ENCODE results near the gene CELF4.

CELF4 gene

GRCh38 chr18:37565101-37565976, at the start of gene CELF4:
CELF4 (minus strand) TSS chr18:37565798.
- no peak for DNase-seq (ENCODE audit: extremely low read depth in 1 of 2, low read depth in 1 of 2)

GRCh38 chr18:37613253-37613565, 47.6 kb upstream of the CELF4 start:
- no peak for DNase-seq (ENCODE audit: extremely low read depth in 1 of 2, low read depth in 1 of 2)

DNA sequence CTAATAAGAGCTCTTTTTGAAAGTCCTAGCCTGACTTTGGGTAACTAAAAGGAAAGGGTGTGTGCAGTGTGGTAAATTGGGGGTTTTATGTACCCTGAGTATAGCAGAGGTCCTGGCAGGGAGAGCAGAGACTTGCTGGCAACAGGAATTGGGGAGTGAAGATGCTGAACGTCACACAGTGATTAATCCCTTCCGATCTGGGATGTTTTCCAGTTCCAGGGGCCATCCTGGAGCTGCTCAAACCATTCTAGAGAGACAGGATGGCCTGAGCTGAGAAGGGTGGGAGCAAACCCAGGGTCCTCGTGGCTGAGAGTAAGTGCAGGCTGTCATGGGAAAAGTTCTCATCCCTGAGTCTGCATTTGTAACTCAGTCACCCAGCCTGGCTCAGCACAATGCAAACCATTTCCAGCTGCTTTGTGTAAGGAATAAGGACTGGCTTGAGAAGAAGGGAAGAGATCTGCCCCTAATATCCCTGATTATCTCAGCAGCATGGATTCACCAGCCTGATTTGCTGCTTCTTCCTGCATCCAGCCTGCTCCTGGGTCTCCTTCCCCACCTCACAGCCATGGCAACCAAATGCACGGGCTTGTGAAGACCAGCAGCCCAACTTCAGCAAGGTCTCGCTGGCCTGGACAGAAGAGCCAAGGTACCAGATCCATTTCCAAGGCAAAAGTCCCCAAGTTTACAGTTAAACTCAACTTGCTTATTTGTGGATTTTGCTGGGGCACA, 47.1 kb upstream of the CELF4 start:
- no peak for DNase-seq (ENCODE audit: extremely low read depth in 1 of 2, low read depth in 1 of 2)

DNA sequence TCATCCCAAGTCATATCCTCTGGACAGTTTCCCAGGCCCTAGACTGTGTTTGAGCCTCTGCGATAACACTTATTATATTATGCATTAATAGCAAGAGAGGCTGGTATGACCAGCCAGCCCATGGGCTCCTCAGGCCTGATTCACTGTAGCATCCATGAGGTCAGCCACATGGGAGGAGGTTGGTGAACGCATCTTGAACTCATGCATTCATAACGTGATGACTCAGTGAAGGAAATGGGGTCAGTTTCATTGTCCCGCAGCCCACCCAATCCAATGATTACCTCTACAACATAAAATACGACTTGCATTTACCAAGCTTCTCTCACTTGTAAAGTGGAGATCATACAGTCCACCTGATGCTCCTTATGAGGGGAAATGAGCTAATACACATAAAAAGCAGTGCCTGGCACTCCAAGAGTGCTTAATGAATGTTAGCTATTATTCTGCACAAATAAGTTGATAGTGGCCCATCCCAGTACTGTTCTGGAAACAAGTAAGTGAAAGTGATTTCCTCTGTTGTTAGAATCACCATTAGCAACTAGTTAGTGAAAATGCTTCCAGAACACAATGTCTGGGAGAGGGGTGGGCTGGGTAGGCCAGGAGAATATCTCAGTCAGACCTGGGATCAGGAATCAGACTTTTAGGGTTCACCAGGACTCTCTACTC, 46.1 kb upstream of the CELF4 start:
- DNase-seq (ENCODE audit: extremely low read depth in 1 of 2, low read depth in 1 of 2), result no peak

DNA sequence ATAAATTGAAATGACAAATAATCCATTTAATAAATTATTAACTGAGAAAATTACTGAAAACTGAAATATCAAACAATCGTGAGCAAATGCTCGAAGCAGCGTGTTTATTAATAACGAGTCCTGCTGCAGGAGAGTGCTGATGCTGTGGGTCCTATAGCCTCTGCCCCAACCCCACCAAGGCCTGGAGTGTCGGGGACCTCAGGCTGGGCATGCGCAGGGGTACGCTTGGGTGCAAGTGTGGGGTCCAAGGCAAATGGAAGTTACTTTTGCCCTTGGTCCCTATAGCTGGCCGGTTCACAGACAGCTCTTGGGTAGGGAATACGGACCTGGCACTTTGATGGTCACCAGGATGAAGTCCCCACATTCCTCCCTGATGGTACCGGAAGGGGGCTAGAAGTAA, 43.3 kb upstream of the CELF4 start:
- DNase-seq (ENCODE audit: extremely low read depth in 1 of 2, low read depth in 1 of 2), result no peak

GRCh38 chr18:37607281-37607680, 41.7 kb upstream of the CELF4 start:
- no peak for DNase-seq (ENCODE audit: extremely low read depth in 1 of 2, low read depth in 1 of 2)

DNA sequence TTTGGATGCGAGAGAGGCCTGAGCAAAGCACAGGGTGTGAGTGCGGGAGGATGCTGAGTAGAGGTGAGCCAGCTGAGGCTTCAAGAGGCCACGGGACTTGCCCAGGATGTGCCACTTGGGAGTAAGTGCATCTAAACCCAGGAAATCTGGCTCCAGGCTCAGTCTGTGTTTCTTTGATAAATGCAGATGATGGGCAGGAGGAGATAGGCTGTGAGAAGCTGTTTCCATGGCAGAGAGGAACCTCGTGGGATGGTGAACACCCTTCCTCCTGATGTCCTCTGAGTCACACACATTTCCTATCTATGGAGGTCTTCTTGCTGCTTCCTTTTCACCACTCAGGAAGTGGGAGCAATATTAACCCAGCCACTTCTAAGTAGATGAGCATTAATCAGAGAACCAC, 38.4 kb upstream of the CELF4 start:
- no peak for DNase-seq (ENCODE audit: extremely low read depth in 1 of 2, low read depth in 1 of 2)

- DNase-seq (ENCODE audit: extremely low read depth in 1 of 2, low read depth in 1 of 2), result no peak
Measured at GRCh38 chr18:37598966-37599896, 33.6 kb upstream of the CELF4 start.

GRCh38 chr18:37598396-37598795, 32.8 kb upstream of the CELF4 start:
- DNase-seq (ENCODE audit: extremely low read depth in 1 of 2, low read depth in 1 of 2), result no peak

GRCh38 chr18:37590346-37590745, 24.7 kb upstream of the CELF4 start:
- no peak for DNase-seq (ENCODE audit: extremely low read depth in 1 of 2, low read depth in 1 of 2)

DNA sequence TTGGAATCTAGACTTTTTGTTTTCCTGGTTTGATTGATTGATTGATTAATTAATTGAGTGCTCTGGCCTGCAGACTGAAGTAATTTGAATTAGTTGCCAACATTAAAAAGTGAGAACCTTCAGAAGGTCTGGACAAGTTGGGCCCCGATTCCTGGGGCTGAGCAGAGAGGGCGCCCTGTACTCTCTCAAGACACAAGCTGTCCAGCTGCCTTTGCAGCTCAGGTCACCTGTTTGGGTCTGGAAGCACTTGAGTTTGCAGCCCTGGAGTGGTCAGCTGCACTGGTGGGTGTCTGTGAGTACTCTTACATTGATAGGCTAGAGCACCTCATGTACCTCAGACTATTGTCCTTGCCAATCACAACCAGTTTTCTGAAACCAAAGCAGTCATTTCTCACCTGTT, 22.7 kb upstream of the CELF4 start:
- DNase-seq (ENCODE audit: extremely low read depth in 1 of 2, low read depth in 1 of 2), result no peak

- no peak for DNase-seq (ENCODE audit: extremely low read depth in 1 of 2, low read depth in 1 of 2)
Measured at GRCh38 chr18:37586656-37587225, 21.1 kb upstream of the CELF4 start.

DNA sequence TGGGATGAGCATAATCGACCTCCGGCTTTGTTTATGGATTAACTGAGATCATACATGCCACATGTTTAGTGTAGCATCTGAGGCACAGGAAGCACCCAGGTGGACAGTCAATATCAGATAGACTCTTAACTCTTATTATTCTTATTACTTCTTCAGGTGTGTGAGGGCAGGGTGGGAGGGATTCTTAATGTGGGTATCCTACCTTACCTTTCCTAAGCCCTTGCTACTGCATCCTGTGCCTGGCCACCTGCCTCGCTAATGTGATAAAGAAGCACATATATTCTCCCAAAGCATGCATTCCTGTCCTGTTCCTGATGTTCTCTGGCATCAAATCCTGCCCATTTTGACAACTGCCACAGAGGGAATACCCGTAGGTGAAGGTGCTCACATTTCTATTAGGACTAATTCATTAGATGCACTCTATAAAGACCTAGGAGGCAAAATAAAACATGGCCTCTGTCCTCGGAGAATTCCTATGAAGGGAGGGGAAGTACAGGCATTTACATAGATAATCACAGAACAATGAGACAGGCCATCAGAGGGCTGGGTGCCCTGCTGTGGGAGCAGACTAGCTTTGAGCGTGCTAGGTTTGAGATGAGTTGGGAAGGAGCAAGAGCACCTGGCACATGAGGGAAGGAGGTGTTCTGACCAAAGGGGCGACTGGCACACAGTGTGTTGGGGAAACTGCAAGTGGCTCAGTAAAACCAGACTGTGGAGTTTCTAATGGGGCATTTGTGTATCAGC, 19.5 kb upstream of the CELF4 start:
- no peak for DNase-seq (ENCODE audit: extremely low read depth in 1 of 2, low read depth in 1 of 2)

- no peak for DNase-seq (ENCODE audit: extremely low read depth in 1 of 2, low read depth in 1 of 2)
Measured at GRCh38 chr18:37584217-37584616, 18.6 kb upstream of the CELF4 start.

- no peak for DNase-seq (ENCODE audit: extremely low read depth in 1 of 2, low read depth in 1 of 2)
Measured at GRCh38 chr18:37582261-37582660, 16.7 kb upstream of the CELF4 start.

DNA sequence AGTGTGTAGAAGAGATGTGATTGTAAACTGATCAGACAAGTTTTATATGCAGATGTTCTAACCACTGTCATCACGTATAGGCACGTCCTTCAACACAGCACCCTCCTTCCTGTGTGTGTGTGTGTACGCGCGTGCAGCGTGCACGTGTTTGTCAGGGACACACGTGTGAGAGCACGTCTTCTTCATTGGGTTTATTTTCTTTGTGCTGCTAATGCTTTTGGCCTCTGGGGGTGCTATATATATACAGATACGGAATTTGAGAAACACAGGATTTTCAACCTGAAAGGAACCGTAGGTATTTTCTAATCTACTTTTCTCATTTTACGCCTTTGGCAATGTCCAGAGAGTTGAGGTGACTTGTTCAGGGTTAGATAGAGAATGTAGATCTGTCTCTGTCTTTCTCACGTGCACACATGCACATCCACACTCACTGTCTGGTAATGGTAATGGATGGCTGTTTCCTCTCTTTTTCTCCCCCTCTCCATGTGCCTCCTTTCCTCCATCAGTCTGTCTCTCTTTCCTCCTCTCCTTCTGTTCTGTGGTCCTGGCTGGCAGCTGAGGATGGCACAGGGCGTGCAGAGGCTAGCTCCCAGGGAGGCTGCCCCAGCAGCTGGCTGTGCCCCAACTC, 13.4 kb upstream of the CELF4 start:
- no peak for DNase-seq (ENCODE audit: extremely low read depth in 1 of 2, low read depth in 1 of 2)

DNA sequence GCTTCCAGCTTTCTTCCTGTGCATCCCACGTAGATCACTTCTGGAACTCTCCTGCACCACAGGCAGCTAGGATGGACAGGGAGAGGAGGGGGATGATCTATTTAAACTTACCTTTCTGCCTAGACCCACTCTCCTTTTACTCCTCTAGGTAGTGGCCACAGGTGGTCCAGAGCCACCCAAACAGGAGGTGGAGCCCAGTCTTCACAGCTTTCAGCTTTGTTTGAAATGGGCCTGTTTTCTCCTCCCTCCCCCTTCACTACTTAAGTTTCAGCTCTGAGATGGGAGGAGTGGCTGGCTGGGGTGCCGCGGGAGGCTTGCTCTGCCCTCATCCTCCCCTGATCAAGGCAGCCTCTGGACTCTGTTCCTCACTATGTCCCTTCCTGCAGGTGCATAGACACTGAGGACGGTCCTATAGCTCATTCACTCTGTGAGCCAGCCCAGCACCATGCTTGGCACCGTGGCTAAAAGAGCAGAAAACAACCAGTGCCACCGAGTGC, 12.6 kb upstream of the CELF4 start:
- DNase-seq (ENCODE audit: extremely low read depth in 1 of 2, low read depth in 1 of 2), result no peak

DNA sequence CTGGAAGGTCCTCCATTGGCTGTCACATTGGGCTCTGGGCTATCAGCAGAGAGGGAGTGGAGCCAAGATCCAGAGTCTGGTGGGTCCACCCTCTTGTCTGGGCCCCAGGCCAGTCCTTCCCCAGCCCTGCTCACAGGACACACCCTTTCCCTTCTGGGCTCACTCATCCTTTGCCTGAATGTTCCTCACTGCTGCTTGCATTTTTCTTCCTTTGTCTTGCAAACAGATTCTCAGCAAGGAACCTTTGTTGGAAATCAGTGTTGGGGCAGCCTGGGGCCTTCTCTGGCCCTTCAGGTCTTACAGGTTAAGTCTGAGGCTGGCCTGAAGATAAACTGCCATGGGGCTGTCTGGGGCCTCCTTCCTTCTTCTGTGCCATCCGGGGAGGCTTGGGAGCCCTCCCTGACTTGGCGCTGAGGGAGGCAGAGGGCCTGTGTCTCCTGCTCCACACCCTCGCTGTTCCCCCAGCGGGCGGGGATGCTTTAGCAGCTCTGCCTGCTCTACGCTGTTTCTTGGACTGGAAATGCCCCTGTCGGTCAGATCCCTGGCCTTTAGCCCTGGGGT, 11.5 kb upstream of the CELF4 start:
- DNase-seq (ENCODE audit: extremely low read depth in 1 of 2, low read depth in 1 of 2), result no peak

DNA sequence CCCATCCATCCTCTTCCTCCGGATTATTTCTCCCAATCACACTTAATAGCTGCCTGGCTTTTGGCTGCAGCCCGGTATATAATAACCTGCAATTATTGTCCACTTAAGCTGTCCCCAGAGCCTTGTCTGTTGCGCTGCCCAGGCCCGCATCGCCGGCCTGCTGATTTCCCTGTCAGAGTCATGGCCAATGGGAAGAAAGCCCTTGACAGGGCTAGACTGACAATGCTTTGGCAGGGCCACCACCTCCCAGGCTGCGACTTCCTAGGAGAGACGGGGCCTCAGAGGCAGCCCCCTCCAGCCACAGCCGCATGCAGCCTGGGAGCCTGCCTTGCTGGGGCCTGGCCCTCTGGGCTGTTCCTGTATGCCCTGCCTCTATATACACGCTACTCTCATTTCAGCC, 10.0 kb upstream of the CELF4 start:
- no peak for DNase-seq (ENCODE audit: extremely low read depth in 1 of 2, low read depth in 1 of 2)
